GM23338 (cell line): ENCODE results near the gene KLF1. TPM values are rescaled to one million over a fixed set of nuclear protein-coding genes. Genes with fewer than 3 reads are reported as not detected.

Experiments
- ATAC-seq: fragments of 200-7000 bp; cut with Tn5 transposase; 3 replicates; pipeline ENCODE4 v1.9.1; 2020
- DNase-seq: peaks from one replicate; pipeline ENCODE4 v3.0.0-alpha.2; 2015; ENCODE audit warnings: low spot score
- H2AFZ ChIP-seq: fragments of 200-600 bp; sonication (generic); 2 replicates; pipeline ENCODE4 v1.8.0; 2016; ENCODE audit warnings: antibody characterized with exemption, mild to moderate bottlenecking, moderate library complexity
- H3F3A ChIP-seq: fragments of 200-600 bp; sonication (generic); replicated peaks from 2 replicates; pipeline ENCODE4 v1.8.0; 2017; ENCODE audit warnings: antibody characterized with exemption, mixed run types, low read depth
- H3K27ac ChIP-seq: fragments of 200-600 bp; sonication (generic); 2 replicates; pipeline ENCODE4 v1.6.1; 2016; ENCODE audit warnings: low read depth
- H3K27me3 ChIP-seq: fragments of 200-600 bp; sonication (generic); 2 replicates; pipeline ENCODE4 v1.8.0; 2016; ENCODE audit warnings: mild to moderate bottlenecking, mixed run types, moderate library complexity; ENCODE audit not compliant: insufficient read depth
- H3K36me3 ChIP-seq: fragments of 200-600 bp; sonication (generic); 2 replicates; pipeline ENCODE4 v1.8.0; 2016; ENCODE audit warnings: mild to moderate bottlenecking; ENCODE audit not compliant: insufficient read depth
- H3K4me1 ChIP-seq: fragments of 200-600 bp; sonication (generic); 2 replicates; pipeline ENCODE4 v1.8.0; 2016; ENCODE audit warnings: mild to moderate bottlenecking, moderate library complexity; ENCODE audit not compliant: insufficient read depth
- H3K4me2 ChIP-seq: fragments of 200-600 bp; sonication (generic); 2 replicates; pipeline ENCODE4 v1.7.1; 2017; ENCODE audit warnings: mixed run types
- H3K4me3 ChIP-seq: fragments of 200-600 bp; sonication (generic); 2 replicates; pipeline ENCODE4 v1.6.1; 2016; ENCODE audit warnings: mixed run types
- H3K79me2 ChIP-seq: fragments of 200-600 bp; sonication (generic); replicated peaks from 2 replicates; pipeline ENCODE4 v1.8.0; 2017; ENCODE audit warnings: mild to moderate bottlenecking; ENCODE audit not compliant: insufficient read depth
- H3K9me2 ChIP-seq: fragments of 200-600 bp; sonication (generic); 2 replicates; pipeline ENCODE4 v1.8.0; 2017; ENCODE audit not compliant: insufficient read depth
- H4K20me1 ChIP-seq: fragments of 200-600 bp; sonication (generic); replicated peaks from 2 replicates; pipeline ENCODE4 v1.8.0; 2017; ENCODE audit warnings: mild to moderate bottlenecking; ENCODE audit not compliant: insufficient read depth
- H3K27ac Mint-ChIP-seq: 2 replicates; pipeline ENCODE4 v1.8.0; 2020; ENCODE audit warnings: inconsistent platforms, mild to moderate bottlenecking, moderate library complexity, mixed read lengths
- H3K27me3 Mint-ChIP-seq: 3 replicates; pipeline ENCODE4 v1.8.0; 2022; ENCODE audit warnings: low read depth, mild to moderate bottlenecking, moderate library complexity, mixed read lengths, inconsistent platforms; ENCODE audit not compliant: insufficient read depth, poor library complexity
- H3K36me3 Mint-ChIP-seq: 3 replicates; pipeline ENCODE4 v1.8.0; 2021; ENCODE audit warnings: low read depth, mild to moderate bottlenecking, inconsistent platforms, moderate library complexity, mixed read lengths
- H3K4me1 Mint-ChIP-seq: 3 replicates; pipeline ENCODE4 v1.8.0; 2020; ENCODE audit warnings: mild to moderate bottlenecking, inconsistent platforms, mixed read lengths
- H3K4me3 Mint-ChIP-seq: 3 replicates; pipeline ENCODE4 v1.8.0; 2021; ENCODE audit warnings: moderate library complexity, mild to moderate bottlenecking, inconsistent platforms, mixed read lengths
- H3K9me3 Mint-ChIP-seq: 3 replicates; pipeline ENCODE4 v1.8.0; 2020; ENCODE audit warnings: moderate library complexity, mild to moderate bottlenecking, inconsistent platforms, mixed read lengths
- CREB1 ChIP-seq: fragments of 250-450 bp; sonication (Bioruptor Pico); IDR thresholded peaks from 2 replicates; pipeline ENCODE4 v1.5.0; 2020; ENCODE audit warnings: low read depth, mild to moderate bottlenecking, moderate library complexity
- JUNB ChIP-seq: IDR thresholded peaks from one replicate; pipeline ENCODE4 v1.6.1; 2016; ENCODE audit warnings: antibody characterized with exemption; ENCODE audit not compliant: unreplicated experiment
- NANOG ChIP-seq: IDR thresholded peaks from 2 replicates; pipeline ENCODE4 v1.6.1; 2016; ENCODE audit warnings: antibody characterized with exemption, borderline replicate concordance
- POLR2AphosphoS5 ChIP-seq: IDR thresholded peaks from 2 replicates; pipeline ENCODE4 v1.6.1; 2016; ENCODE audit warnings: antibody characterized with exemption, low read depth
- ZNF331 ChIP-seq: fragments of 250-450 bp; sonication (Bioruptor Pico); IDR thresholded peaks from 2 replicates; pipeline ENCODE4 v1.5.0; 2020; ENCODE audit warnings: low read depth, mild to moderate bottlenecking, moderate library complexity
- polyA plus RNA-seq: library from polyadenylated mRNA; unstranded; fragments of >200 nt; fragmentation: Nextera tagmentation; extraction: Ambion mirVana; gene quantifications from 2 replicates; pipeline ENCODE4 v1.2.1, GENCODE V29; 2016
- total RNA-seq: library from RNA; depleted of rRNA; stranded (reverse); fragments of >200 nt; shearing (Covaris generic); gene quantifications from 2 replicates; pipeline ENCODE4 v1.2.3, GENCODE V29; 2014
- TF ChIP-seq, protein P1 (sequence below): IDR thresholded peaks from 2 replicates; pipeline ENCODE4 v1.6.1; 2016; ENCODE audit warnings: antibody characterized with exemption

Gene KLF1
- total and polyA plus RNA-seq, 2 experiments from 2014 or later = 0.74 to 1.1 TPM

DNA sequence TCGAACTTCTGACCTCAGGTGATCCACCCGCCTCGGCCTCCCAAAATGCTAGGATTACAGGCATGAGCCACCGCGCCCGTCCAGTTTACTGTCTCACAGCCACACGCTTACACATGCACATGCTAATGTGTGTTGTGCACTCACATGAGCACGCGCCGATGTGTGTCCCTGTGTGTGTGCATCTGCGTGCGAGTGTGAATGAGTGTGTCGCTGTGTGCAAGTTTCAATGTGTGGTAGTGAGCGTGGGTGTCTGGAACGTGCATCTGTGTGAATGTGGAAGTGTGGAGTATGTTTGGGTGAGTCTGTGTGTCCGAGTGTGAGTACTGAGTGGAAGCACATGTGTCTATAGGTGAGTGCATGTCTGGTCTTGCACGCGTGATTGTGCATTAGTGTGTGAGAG lies 44.5 kb downstream of the KLF1 start (continued):
- TF ChIP-seq, protein P1, sequence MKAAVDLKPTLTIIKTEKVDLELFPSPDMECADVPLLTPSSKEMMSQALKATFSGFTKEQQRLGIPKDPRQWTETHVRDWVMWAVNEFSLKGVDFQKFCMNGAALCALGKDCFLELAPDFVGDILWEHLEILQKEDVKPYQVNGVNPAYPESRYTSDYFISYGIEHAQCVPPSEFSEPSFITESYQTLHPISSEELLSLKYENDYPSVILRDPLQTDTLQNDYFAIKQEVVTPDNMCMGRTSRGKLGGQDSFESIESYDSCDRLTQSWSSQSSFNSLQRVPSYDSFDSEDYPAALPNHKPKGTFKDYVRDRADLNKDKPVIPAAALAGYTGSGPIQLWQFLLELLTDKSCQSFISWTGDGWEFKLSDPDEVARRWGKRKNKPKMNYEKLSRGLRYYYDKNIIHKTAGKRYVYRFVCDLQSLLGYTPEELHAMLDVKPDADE = no peak
- no peak for TF ChIP-seq ZNF331
- no peak for TF ChIP-seq JUNB

DNA sequence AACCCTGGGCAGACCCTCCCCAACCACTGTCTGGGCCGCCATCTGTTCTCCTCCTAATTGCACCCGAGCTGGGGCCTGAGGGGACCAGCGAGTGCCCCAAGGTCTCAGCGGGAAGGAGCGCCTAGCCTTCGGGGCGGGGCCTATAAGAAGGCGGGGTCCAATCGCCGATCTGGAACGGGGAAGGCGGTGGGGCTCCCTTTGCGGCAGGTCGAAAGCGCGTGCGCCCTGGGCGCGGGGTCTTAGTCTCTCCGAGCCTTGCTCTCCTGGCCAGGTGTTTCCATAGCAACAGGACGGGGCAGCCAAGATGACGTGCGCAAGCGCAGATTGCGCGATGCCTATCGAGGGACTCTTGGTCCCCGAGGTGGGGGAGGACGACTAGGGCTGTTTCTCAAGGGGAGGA lies 45.9 kb downstream of the KLF1 start:
- Histone ChIP-seq H3K4me3 (peak overlapping the region; percentile 54), H4K20me1 (peaks cover 11% of the 10 kb centered on the region), H3K27ac (peak overlapping the region; percentile 78), H3K4me1 (peaks cover 19% of the 10 kb centered on the region), H3F3A (peaks cover 40% of the 10 kb centered on the region), H3K4me2 (peak overlapping the region; percentile 76), H3K79me2 (peaks cover 8% of the 10 kb centered on the region), H2AFZ (no peak overlapping the region), H3K9me2 (no peaks in the 10 kb centered on the region), H3K36me3 (no peaks in the 10 kb centered on the region), H3K27me3 (no peaks in the 10 kb centered on the region)
- DNase-seq (peak; percentile 100), ATAC-seq (peak; percentile 73)
- Mint-ChIP-seq H3K27ac (peak overlapping the region; percentile 98), H3K27me3 (peaks cover 17% of the 10 kb centered on the region), H3K36me3 (peaks cover 9% of the 10 kb centered on the region; the same call in 1 of the 3 replicates), H3K9me3 (no peaks in the 10 kb centered on the region; the same call in 2 of the 3 replicates), H3K4me3 (peak overlapping the region; percentile 79), H3K4me1 (peaks cover 40% of the 10 kb centered on the region)
- TF ChIP-seq NANOG = no peak
- 0 out of 2 replicates have a peak, but pooled peaks have one; percentile 26 for TF ChIP-seq CREB1

DNA sequence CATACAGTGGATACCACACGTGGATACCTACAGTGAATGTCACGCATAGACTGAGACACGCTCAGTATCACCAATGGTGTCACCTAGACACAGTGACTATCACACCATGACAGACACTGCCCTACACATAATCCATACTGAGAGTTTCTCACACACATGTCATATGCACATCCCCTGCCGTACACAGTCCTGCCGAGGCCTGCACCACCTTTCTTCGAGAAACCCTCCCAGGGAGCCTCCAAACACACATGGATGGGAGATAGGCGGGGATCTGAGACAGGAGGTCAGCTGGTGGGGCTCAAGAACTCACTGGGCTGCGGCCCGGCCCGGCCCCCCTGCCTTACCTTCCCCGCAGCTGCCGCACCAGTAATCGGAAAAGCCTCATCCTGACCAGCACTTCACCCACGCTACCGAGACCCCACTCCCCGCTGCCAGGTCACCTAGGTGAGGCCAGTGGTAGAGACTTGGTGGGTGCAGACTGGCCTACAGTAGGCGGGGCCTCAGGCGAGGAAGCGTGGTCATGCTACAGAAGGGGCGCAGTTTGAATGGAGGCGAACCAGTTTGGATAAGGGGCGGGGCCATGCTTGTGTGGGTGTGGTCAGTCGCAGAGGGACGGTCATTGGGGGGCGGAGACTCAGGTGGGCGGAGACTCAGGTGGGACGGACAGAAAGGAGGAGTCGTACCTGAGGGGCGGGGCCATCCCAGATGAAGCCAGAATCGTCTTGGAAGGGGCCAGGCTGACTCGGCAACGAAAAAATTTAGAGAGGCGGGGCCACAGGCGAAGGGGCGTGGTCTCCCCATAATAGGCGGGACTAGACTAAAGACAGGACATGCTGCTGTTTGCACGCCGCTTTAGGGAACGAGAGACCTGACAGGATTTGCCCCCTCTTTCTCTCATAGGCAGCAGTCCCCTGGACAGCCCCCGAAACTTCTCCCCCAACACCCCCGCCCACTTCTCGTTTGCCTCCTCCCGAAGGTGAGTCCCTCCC lies 46.6 kb downstream of the KLF1 start:
- peak overlapping the region; percentile 98 for H3K27ac Mint-ChIP-seq
- peak overlapping the region; percentile 94 for H3K4me2 ChIP-seq
- H2AFZ ChIP-seq = no peak overlapping the region

More for the DNA sequence above, 46.6 kb downstream of the KLF1 start:
- Mint-ChIP-seq H3K9me3 (no peaks in the 10 kb centered on the region; the same call in 2 of the 3 replicates), H3K36me3 (peaks cover 9% of the 10 kb centered on the region; the same call in 1 of the 3 replicates), H3K4me3 (peak overlapping the region; percentile 79), H3K27me3 (peaks cover 19% of the 10 kb centered on the region), H3K4me1 (peaks cover 40% of the 10 kb centered on the region)
- H3K27me3 ChIP-seq = peaks cover 2% of the 10 kb centered on the region; the same call in 1 of the 2 replicates
- peaks cover 11% of the 10 kb centered on the region for H4K20me1 ChIP-seq
- peaks cover 25% of the 10 kb centered on the region for H3K4me1 ChIP-seq
- DNase-seq (peak; percentile 98), ATAC-seq (peak; percentile 59)
- no peaks in the 10 kb centered on the region for H3K9me2 ChIP-seq
- H3K4me3 ChIP-seq = peak overlapping the region; percentile 92
- TF ChIP-seq POLR2AphosphoS5 = no peak
- peak overlapping the region; percentile 78 for H3K27ac ChIP-seq
- peaks cover 8% of the 10 kb centered on the region for H3K79me2 ChIP-seq
- H3K36me3 ChIP-seq = no peaks in the 10 kb centered on the region
- H3F3A ChIP-seq = peaks cover 45% of the 10 kb centered on the region
